Endothelial cell of coronary artery (primary cell): Measurements from ENCODE around the gene IMPDH1. TPM values are rescaled to one million over a fixed set of nuclear protein-coding genes. Genes with fewer than 3 reads are reported as not detected.

Experiments
- total RNA-seq: library from RNA; depleted of rRNA; stranded (reverse); fragments of >200 nt; gene quantifications from 2 replicates; pipeline ENCODE4 v1.2.3, GENCODE V29; 2014

Gene IMPDH1
- 70.5 and 74.5 TPM in 2 replicates for total RNA-seq

DNA sequence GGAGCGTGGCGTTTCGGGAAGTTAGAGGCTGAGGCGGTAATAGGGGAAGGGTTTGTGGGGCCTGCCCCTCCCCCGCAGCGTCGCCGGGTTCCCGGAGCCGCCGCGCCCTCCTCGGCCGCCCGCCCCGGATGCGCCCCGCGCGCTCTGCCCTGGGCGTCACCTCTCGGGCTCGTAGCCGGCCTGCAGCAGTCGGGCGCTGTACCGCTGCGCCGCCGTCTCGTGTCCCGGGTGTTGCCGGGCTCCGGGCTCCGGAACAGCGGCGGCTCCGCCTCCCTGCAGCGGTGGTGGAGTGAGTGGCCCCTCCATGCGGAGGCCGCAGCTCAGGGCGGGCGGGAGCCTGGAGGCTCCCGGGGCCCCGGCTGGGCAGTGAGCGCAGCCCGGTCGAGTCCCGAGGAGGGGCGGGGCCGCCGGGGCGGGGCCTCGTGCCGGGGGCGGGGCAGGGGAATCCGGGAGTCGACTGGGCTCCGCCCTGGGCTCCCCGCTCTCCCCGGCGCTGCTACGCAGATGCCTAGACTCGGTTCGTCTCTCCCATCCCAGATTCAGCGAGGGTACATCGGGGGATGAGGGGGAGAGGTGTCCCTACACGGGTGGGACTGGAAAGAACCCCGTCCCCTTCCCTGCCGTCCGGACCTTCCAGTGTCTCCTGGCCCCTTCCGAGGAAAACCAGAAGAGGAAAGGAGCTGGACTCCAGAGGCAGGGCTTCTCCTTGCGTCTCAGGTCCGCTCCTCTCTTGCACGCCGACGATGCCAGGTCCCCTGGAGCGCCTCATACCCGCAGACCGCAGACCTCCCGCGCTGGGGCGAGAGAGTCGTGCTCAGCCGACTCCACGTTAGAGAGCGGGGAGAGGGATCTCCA, at the start of gene IMPDH1:
IMPDH1 (minus strand) TSS at position 387 of the 855 bp plus-strand sequence; CDS start at position 306, 81 bp downstream.

DNA sequence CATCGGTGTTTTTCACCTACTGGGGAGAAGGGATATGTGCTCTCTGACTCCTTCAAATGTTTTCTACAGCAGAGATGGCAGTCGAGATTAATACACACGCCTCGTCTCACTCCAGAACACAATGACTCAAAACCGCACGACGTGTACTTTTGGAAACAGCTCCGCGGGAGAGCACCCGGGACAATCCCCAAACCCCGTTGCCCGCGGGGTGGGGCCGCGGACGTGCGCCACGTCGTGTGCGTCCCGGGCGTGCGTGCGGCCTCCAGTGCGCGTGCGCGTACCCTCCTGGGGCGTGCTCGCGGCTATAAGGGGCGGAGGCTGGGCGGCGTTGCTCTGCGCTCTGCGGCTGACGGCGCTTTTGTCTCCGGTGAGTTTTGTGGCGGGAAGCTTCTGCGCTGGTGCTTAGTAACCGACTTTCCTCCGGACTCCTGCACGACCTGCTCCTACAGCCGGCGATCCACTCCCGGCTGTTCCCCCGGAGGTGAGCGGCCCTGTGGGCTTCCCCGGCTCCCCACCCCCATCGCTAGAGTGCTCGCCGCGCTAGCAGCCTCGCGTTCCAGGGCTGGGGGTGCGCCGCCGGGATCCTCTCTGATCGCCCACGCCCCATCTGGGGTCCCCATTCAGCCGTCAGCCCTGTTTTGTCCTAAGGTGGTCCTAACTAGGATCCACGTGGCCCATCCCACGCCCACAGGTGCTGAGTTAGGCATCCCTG, 45.9 kb upstream of the IMPDH1 start, which contains the start of gene HILPDA:
HILPDA (plus strand) TSS at position 336 of the 712 bp plus-strand sequence. CDS start 1,391 bp downstream, outside the sequence.

DNA sequence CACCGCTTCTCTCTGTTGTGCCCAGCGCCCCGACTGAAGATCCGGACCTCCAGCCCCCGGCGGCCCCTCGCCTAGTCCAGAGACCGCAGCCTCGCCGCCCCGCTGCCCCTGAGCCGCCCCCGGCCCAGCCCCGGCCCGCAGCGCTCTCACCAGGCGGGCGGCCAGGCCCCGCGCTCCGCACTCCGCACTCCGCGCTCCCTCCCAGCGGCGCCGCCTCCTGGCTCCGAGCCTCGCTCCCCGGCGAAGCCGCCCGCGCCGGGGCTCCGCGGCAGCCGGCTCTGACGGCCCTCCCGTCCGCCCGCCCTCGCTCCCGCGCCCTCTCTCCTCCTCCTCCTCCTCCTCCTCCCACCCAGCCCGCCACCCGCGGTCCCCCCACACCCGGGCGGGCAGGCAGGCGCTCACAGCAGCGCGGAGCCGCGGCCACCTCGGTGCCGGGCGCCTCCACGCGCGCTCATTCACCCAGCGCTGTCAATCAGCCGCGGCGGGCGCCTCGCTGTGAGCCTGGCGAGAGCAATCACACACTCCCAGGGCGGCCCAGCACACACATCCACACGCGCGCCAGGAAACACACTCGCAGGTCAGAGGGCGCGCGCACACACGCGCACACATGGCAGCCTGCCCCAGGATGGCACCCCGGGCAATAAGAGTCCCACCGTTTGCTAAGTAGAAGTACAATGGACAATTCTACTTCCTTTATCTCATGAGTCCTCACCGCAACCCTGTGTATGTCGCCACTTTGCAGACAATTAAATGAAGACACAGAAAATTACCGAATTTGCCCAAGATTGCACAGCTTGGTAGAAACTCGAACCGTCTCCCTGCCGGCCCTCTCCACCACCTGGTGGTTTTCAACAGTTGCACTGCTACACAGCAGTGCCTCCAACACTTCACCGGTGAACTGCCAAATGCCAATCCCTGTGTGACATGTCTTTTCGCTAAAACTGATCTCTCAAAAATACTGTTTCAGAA, 48.1 kb downstream of the IMPDH1 start, which contains the start of gene PRRT4:
PRRT4 (minus strand) TSS at position 280 of the 969 bp plus-strand sequence.

DNA sequence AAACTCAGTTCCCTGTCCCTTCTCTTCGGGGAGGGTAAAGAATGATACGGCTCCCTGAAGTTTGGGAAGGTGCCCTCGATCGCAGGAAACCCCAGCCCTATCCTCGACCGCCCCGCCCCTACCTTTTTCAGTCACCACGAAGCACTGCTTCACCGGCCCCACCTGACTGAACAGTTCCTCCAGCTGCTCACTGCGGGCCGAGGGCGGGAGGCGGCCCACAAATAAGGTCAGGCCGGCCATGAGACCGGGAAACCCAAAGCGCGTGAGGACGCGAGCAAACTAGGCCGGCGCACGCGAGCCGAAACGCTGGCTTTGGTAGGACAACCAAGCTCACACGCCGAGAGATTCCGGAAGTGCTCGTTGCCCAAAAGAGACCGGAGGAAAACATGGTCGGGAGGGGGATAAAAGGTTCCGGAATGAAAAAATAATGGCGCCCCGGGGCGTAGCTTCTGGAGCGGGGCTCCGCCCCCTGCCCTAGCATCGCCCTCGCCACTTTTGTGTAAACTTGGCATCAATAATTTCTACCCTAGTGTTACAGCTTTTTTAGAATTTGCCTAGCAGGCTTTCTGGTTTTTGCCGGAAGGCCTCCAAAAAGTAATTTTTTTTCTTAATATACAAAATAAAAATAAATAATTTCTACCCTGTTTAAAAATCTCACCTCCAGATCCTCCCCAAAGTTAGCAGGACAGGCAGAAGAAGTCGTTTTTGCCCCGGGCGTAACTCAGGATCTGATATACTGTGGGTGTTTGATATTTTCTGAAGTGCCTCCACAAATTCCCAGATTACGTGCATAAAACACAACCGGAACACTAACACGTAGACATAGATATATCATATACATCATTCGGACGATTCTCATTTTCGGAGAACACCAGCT, 66.0 kb downstream of the IMPDH1 start, which contains the start of gene RBM28:
RBM28 (minus strand) TSS at position 355 of the 877 bp plus-strand sequence; CDS start at position 240, 115 bp downstream.

Other genes with a start within 250 kb of the IMPDH1 start
- under 0.01 TPM in 1 of 2 replicates, not detected in the other for gene LEP, start 168.7 kb downstream of the IMPDH1 start, total RNA-seq
- gene RBM28, start 66.1 kb downstream of the IMPDH1 start, total RNA-seq = 22.9 and 23.5 TPM in 2 replicates
- not detected in 2 replicates for gene PRRT4, start 48.3 kb downstream of the IMPDH1 start, total RNA-seq
- gene HILPDA, start 45.9 kb upstream of the IMPDH1 start, total RNA-seq = 11.1 and 17.1 TPM in 2 replicates
- gene METTL2B, start 66.8 kb upstream of the IMPDH1 start, total RNA-seq = 29.5 and 34.4 TPM in 2 replicates